ENCODE measurements around the gene PHRF1.

Gene PHRF1

DNA sequence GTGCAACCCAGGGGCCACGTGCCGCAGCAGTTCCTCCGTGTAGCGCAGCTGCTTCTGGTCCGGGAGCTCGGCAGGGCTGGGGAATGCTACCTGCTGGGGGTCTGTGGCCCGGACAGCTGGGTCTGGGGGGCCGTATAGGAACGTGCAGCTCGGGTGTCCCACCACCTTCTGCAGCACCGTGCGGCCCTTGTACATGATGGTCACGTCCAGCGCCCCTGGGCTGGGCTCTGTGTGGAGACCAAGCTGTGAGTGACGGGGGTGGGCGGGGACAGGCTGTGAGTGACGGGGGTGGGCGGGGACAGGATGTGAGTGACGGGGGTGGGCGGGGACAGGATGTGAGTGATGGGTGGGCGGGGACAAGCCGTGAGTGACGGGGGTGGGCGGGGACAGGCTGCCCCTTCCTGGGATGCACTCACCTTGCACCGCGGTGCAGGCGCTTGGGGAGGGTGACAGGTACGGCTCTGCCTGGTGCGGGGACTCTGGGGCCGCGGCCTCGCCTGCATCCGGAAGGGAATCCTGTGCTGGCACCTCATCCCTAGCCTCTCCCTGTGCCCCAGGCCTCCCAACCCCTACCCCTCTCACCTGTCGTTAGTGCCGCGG is 37.2 kb downstream of the PHRF1 start:
- DNase-seq (ENCODE audit: extremely low read depth in 1 of 2, low read depth in 1 of 2), result peak; percentile 73 to 77

DNA sequence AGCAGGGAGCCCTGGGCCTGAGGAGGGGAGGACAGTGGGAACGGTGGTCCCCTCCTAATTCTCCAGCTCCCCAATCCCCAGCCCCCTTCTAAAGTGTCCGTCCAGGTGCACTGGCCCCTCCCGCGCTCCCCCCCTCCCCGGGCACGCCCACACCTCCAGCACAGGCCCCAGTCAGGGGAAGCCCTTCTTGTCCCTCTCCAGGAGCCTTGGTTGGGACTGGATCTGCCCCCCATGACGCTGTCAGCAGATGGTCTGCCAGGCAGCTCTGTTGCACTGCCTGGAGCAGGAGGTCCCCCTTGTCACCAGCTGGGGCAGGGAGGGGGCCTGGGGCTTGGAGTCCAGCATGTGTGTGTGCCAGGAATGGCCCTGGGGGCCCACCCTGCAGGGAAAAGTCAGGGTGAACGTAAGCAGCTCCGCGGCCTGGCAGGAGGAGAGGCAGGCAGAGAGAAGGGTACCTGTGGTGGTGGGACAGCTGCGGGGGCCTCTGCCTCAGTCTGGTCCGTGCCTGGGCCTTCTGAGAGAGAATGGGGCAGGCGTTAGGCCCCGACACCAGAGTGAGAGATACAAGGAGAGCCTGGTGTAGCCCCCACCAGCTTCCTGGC is 37.9 kb downstream of the PHRF1 start:
- no peak for DNase-seq (ENCODE audit: extremely low read depth in 1 of 2, low read depth in 1 of 2)

DNA sequence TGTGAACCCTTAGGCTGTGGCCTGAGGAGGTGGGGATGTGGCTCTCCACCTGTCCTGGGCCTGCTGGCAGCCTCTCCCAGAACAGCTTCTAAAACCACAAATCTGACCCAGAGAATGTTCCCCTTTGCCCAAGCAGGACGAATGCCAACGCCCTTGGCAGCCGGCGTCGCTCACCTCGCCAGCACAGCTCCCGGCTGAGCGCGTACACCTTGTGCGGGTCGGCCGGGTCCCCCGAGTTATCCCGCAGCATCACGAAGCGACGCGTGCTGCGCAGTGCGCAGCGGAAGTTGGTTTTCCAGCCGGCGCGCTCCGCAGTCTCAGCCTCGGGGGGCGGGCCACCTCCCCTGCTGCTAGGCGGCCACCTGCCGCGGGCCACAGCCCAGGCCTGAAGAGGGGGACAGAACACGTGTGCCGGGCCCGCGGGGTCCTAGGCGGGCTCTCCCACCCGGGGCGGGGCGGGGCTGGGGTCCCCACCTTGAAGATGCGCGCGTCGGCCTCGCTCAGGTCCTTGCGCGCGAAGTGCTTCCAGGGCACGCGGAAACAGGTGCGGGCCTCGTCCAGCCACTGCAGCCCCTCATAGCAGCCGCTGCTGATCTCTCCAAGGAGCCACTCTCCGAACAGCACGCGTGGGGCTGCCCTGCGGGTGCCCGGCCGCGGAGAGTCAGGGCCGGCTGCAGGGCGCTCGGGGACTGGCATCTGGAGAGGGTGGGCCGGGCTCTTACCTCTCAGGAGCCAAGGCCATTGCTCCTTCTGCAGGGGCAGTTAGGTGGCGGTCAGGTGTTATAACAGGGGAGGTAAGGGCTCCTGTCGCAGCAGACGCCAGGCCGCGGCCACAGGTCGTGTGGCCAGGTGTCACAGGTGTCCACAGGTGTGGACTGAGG is 38.6 kb downstream of the PHRF1 start:
- no peak for DNase-seq (ENCODE audit: extremely low read depth in 1 of 2, low read depth in 1 of 2)

DNA sequence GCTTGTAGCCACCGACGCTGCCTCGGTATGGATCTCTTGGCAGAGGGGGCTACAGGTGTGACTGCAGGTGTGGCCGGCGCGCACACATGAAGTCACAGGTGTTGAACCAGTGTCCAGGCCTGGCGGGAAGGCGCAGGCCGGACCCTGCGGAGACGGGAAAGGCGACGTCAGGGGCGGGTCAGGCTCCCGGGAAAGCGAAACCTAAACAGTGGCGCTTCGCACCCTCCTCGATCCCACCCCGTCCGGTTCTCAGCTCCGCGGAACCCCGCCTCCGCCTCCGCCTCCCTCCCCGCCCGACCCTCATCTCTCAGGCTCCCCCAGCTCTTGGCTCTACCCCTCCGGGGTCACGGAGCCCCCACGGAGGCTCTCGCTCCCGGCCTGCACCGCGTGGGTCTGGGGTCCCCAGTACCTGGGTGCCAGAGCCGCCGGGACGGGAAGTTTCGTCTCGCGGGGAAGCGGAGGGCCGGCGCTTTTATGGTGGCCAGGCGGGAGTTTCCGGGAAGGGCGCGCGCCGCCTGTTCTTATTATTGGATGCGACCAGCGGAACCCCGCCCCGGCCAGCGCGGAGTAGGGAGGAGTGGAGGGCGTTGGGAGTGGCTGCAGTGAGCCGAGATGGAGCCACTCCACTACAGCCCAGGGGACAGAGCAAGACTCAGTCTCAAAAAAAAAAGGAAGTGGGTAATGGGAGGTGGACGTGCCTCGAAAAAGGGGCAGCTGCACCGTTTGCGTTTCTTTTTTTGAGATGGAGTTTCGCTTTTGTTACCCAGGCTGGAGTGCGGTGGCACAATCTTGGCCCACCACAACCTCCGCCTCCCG is 39.4 kb downstream of the PHRF1 start, which contains the start of gene IRF7:
IRF7 (minus strand) TSS at position 447 of the 816 bp plus-strand sequence. CDS start 586 bp downstream, outside the sequence.
- peak; percentile 63 to 87 for DNase-seq (ENCODE audit: extremely low read depth in 1 of 2, low read depth in 1 of 2)

DNA sequence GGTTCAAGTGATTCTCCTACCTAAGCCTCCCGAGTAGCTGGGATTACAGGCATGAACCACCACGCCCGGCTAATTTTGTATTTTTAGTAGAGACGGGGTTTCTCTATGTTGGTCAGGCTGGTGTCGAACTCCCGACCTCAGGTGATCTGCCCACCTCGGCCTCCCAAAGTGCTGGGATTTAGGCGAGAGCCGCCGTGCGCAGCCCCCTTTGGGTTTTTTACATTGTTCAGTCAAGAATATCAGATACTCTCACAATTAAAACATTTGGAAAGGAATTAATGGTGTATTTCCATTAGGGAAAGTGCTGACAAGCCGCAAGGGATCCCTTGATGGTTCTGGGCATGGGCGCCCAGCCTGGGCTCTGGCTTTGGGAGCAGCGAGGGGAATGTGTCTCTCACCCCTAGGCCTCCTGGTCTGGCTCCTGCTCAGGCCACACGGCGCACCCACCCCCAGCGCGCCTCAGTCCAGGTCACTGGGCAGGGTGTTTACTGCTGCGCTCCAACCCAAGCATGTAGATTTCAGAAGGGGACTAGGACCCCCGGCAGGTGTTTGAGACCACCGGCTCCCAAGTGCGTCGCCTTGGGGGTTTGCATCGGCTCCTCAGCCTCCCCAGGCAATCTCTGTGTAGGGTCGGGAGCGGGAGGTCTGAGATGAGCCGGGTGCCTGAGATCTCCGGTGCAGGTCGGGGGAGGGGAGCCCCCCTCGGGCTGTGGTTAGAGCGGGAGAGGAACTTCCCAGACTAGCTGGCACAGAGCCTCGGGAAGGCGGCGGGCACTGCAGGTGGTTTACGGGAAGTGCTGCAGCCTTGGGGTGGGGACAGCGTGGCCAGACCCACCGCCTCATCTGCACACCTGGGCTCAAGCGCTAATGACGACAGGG is 40.3 kb downstream of the PHRF1 start:
- no peak for DNase-seq (ENCODE audit: extremely low read depth in 1 of 2, low read depth in 1 of 2)

DNA sequence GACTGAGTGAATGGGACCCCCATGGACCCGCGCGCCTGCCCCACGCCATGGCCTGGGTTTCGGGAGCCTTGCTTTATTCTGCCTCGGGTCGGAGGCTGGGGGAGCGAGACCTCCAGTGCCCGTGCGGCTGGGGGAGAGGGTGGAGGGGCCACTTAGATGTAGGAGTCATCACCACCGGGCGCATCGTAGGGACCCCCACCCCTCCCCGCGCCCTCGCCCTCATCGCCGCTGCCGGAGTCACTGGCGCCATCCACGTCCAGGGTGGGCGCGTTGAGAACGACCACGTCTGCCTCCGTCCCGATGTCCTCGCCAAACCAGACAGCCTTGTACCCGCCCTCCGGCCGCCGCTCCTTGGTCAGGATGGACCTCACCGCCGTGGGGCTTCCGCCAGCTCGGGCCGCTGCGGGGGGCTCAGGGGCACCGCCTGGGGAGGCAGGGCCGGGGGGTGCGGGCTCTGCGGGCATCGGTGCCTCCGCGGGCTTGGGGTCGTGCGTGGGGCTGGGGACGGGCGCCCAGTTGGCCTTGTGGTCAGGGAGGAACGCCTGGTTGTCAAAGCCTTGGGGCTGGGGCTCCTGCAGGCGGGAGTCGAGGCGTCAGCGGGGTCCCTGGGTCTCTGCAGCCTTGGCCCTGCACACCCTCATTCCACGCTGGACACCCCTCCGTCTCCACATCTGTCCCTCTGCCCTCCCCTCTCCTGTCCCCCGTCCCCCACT is 41.1 kb downstream of the PHRF1 start:
- no peak for DNase-seq (ENCODE audit: extremely low read depth in 1 of 2, low read depth in 1 of 2)

DNA sequence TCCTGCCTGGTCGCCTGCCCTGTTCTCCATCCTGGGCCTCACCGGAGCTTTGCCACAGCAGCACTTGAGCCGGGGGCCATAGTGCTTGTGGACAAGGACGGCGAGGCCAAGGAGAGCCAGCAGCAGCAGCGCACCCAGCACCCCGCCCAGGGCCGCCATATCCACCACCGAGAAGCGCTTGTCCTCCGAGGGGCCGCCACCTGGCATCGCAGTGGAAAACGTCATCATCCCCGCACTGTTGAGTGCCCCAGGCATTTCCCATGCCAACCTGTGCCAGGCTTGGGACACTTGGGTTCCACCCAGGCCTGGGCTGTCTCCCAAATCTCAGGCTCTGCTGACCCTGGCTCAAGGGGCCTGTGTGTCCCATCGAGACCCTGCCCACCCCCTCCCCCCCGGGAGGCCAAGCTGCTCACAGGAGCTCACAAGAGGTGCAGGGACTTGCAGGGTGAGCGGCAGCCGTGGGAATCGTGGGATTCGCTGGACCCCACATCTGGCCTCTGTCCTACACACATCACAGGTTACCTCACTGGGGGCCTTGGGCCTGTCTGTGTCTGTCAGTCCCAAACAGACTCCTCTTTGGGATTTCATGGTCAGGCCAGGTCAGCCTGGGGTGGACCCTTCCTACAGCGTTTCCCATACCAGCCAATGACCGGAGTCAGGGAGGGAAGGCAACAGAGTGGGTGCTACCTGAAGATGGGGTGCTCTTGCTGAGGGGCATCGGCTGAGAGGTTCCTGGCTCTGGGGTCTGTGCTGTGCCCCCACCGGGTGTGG is 41.8 kb downstream of the PHRF1 start:
- DNase-seq (ENCODE audit: extremely low read depth in 1 of 2, low read depth in 1 of 2), result no peak

DNA sequence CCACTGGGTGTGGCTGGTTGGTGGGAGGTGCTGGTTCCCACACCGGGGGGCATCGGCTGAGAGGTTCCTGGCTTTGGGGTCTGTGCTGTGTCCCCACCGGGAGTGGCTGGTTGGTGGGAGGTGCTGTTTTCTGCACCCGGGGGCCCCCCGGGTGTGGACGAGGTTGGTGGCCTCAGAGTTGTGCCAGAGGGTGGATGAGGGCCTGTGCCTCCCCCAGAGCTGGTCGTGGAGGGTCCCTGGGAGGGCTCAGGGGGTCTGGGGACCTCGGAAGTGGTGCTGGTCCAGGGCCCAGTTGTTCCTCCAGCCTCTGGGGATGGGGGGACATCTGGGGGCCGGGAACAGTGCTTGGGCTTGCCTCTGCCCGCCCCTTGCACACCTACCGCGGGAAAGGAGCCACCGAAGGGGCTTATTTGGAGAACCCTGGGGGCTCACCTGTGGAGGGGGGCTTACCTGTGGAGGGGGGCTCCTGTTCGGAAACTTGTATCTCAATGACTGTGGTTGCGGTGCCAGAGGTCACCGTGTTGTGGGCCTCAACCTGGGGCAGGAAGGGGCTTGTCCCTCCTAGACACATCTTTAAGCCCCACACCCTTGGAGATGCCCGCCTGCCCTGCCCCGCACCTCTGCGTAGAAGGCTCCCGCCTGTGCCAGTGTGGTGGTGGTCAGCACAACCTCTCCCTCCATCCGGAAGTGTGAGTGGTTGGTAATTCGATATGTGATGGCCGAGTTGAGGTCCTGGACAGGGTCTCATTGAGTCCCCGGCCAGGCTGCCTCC is 42.8 kb downstream of the PHRF1 start:
- no peak for DNase-seq (ENCODE audit: extremely low read depth in 1 of 2, low read depth in 1 of 2)

DNA sequence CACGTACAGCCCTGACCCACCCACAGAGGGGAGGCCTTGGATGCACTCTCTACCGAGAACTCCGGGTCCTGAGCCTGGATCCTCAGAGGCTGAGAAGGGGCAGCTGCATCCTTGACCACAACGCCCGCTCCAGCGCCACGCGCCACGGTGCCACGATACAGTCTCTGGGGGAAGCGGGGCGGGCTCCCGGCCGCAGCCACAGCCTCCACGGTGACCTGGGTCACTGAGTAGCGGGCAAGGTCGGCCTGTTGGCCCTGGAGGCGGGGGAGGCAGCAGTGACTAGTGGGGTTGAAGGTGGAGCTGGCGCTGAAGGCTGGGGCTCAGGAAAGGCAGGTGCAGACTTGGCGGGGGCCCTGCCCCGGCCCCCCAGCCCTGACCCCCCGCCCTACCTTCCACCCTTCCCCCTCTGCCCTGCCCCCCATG is 43.4 kb downstream of the PHRF1 start:
- no peak for DNase-seq (ENCODE audit: extremely low read depth in 1 of 2, low read depth in 1 of 2)

DNA sequence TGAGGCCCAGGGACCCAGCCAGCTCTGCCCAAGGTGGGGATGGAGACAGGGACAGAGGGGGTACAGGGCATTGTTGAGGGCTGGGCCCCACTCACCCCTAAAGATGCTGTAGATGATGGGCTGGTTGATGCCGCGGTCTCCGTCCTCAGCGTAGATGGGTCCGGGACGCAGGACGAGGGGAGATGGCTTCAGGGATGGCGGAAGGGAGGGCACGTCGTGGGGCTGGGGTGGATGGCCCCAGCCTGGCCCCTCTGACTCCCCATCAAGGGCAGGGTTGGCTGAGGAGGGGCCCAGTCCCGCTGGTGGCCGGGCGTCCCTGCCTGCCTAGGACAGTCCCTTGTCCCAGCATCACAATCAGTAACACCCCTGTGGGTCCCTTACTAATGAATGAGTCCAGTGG is 43.9 kb downstream of the PHRF1 start:
- no peak for DNase-seq (ENCODE audit: extremely low read depth in 1 of 2, low read depth in 1 of 2)

DNA sequence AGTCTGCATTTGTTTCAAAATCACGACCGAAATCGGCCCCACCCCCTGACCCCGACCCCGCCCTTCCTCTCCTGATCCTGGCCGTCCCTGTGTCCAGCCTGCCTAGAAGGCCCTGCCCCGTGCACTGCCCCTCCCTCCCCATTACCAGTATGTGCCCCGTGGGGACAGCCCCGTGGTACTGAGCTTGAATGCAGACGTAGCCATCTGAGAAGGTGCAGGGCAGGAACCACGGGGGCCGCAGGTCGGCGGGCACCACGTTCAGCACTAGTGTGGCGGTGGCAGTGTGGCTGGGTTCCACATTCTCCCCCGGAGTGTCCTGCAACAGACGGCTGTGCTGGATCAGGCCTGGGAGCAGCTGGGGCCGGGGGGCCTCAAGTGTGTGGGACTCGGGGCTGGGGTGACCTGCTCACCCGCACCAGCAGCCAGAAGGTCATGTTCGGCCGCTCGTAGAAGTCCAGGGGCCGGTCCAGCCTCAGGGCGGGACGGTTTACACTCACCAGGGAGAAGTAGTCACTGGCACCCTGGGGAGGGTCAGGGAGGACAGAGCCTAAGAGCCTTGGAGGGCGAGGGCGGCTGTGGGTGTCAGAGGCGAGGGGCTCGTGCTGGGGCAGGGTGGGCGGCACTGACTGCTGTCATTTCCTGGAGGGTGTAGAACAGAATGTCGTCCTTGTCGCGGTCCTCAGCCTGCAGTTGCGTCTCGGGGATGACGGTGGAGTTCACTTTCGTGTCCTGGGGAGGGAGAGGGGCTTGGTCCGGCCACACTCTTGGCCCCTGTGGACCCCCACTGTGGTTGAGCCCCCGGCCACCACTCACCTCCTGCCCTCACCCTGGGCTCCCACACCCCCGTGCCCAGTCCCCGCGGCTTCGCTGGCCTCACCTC is 44.9 kb downstream of the PHRF1 start:
- DNase-seq (ENCODE audit: extremely low read depth in 1 of 2, low read depth in 1 of 2), result no peak

DNA sequence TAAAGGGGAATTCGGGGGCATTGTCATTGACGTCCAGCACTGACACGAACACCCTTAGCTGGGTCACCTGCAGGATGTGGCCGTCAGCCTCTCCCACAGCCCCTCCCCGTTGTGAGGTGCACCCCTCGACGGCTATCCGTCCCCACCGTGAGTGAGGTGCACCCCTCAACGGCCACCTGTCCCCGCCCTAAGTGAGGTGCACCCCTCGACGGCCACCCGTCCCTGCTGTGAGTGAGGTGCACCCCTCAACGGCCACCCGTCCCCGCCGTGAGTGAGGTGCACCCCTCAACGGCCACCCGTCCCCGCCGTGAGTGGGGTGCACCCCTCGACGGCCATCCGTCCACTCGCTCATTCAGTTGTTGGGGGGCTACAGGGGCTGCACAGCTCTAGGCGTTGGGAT is 45.6 kb downstream of the PHRF1 start:
- DNase-seq (ENCODE audit: extremely low read depth in 1 of 2, low read depth in 1 of 2), result no peak

DNA sequence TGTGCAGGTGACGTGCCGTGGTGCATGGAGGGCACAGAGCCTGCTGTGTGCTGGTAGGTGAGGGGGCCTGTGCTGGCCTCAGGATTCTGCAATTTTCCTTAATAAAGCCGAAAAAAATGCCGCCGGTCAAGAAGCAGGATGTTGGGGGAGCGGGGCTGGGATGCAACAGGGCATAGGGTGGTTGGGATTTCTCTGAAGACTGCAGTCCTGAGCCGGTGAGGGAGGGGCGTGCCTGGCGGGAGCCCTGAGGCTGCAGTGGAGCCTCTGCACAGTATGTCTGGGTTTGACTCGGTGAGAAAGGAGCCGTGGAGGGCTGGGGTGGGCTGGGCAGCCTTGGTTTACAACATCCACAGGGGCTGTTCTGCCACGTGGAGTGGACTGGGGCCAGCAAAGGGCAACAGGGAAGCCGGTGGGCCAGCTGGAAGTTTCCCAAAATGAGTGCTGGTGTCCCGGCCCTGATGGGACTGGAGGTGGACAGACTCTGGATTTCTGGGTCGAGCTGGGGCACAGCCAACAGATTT is 47.1 kb downstream of the PHRF1 start:
- no peak for DNase-seq (ENCODE audit: extremely low read depth in 1 of 2, low read depth in 1 of 2)

DNA sequence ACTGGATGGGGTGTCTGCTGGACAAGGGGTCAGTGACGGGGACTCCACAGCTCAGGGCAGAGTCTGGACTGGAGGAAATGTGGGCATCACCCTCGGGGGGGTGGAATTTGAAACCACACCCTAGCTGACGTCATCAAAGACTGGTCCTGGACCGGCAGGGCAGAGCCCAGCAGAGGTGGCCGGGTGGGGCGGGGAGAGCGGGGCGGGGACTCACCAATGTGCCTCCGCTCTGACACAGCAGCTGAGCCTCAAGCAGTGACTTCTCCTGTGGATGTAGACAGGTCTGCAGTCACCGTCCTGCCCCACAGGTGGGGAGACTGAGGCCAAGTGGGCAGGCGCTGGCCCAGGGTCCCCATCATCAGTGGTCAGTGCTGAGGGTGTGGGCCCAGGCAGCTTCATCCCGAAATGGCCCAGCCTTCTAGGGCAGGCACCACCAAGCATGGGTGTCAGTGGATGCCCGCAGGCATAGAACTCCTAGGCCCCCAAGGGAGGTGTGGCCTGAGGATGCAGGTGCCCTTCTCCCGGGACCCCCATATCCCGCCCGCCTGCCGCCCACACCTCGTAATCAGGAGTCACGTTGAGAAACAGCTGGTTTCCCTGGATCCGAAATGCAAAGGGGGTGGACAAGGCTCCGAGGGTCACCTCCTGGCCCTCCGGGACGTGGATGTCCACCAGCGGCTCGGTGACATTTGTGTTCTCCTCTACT is 47.9 kb downstream of the PHRF1 start:
- no peak for DNase-seq (ENCODE audit: extremely low read depth in 1 of 2, low read depth in 1 of 2)

DNA sequence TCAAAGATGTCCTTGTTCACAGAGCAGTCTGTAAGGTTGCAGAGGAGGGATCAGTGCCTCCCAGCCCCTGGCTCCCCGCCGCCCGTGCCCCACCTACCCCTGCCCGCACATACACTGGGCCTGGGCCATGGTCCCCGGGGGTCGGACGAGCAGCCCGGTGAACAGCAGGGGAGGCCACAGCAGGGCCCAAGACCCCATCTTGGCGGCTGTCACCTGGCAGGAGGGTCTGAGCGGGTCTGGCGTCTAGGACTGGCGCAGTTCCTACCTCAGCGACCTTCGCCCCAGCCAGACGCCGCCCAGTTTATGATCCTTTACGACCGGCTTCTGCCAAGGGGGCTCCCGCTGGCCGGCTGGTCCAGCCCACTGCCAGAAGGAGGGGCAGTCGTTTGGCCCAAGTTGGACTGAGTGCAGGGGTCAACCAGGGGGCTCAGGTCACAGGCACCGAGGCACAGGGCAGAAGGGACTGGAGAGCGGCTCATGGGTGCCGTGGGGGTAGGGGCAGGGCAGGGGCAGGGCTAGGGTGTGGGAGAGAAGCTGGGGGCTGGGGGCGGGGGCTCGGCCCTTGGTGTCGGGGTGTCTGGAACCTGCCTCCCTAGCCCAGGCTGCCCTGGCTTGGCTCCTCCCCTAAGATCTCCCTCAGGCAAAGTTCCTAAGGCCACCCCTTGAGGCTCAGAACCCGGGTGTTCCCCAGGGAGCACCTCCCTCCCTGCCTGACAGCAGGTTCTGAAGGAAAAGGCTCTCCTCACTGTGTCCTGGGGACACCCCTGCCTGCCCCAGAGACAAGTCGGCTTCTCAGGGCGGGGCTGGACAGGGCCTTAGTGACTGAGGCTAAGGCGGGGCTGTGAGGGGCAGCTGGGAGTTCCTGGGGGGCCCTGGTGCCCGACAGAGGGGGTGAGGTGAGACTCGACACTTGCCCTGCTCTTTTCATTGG is 48.7 kb downstream of the PHRF1 start, which contains the start of gene CDHR5:
CDHR5 (minus strand) TSS at position 251 of the 931 bp plus-strand sequence; CDS start at position 198, 53 bp downstream.
- DNase-seq (ENCODE audit: extremely low read depth in 1 of 2, low read depth in 1 of 2), result no peak
